GM12878 (cell line): ENCODE results near the gene FGGY. TPM values are rescaled to one million over a fixed set of nuclear protein-coding genes. Genes with fewer than 3 reads are reported as not detected.

Source experiments
- ATAC-seq: fragments of 200-7000 bp; cut with Tn5 transposase; 3 replicates; pipeline ENCODE4 v1.9.1; 2020; ENCODE audit warnings: mild to moderate bottlenecking, moderate library complexity
- BruUV-seq: library from RNA; stranded (reverse); fragments of 400-500 nt; replicated peaks from 2 replicates; lab custom pipeline; 2021; lab: Mats Ljungman, UMichigan
- CTCF ChIA-PET: fragments of 300-600 bp; sonication (Branson Sonifier 250); formaldehyde crosslinking; extraction: SDS; loops from one replicate; lab custom pipeline; 2021; ENCODE audit warnings: inconsistent platforms; lab: Yijun Ruan, JAX
- POLR2A ChIA-PET: fragments of 350-600 bp; formaldehyde crosslinking; extraction: SDS; loops from one replicate; lab custom pipeline; 2021; ENCODE audit warnings: inconsistent platforms; lab: Charles Lee
- RAD21 ChIA-PET: fragments of 300-600 bp; sonication (Branson Sonifier 250); formaldehyde crosslinking; loops from one replicate; lab custom pipeline; 2023; ENCODE audit warnings: antibody characterized with exemption; ENCODE audit not compliant: unreplicated experiment; lab: Charles Lee
- SMC1A ChIA-PET: fragments of 300-600 bp; sonication (Branson Sonifier 250); formaldehyde crosslinking; loops from one replicate; lab custom pipeline; 2023; ENCODE audit not compliant: unreplicated experiment, uncharacterized antibody; lab: Charles Lee
- DNase-seq: peaks from one replicate; pipeline ENCODE4 v3.0.0-alpha.2; 2011; ENCODE audit warnings: low read depth, low spot score
- FAIRE-seq: peaks from 3 replicates; lab custom pipeline; 2011; peaks lifted over from hg19 to GRCh38; lab: Jason Lieb, UNC
- H2AFZ ChIP-seq: 2 replicates; pipeline ENCODE4 v1.6.0; 2011; ENCODE audit warnings: low read depth, low read length, control low read depth; ENCODE audit not compliant: control insufficient read depth
- H3K27ac ChIP-seq: 2 replicates; pipeline ENCODE4 v1.5.1; 2011; ENCODE audit warnings: control low read depth; ENCODE audit not compliant: control insufficient read depth, insufficient read depth
- H3K27me3 ChIP-seq, 2 experiments: replicated peaks in 1 of 2; 2 replicates each; pipeline versions ENCODE4 v1.6.0 to v1.6.1; 2011; ENCODE audit warnings: low read length in 1 of 2; ENCODE audit not compliant: control insufficient read depth in 2 of 2, insufficient read depth in 2 of 2
- H3K36me3 ChIP-seq, 2 experiments: 2 replicates each; pipeline ENCODE4 v1.5.1; 2011; ENCODE audit warnings: low read length in 1 of 2; ENCODE audit not compliant: control insufficient read depth in 2 of 2, insufficient read depth in 2 of 2
- H3K4me1 ChIP-seq: 2 replicates; pipeline ENCODE4 v1.6.1; 2011; ENCODE audit warnings: mild to moderate bottlenecking, low read length, moderate library complexity, mixed read lengths; ENCODE audit not compliant: control insufficient read depth, insufficient read depth
- H3K4me2 ChIP-seq: 2 replicates; pipeline ENCODE4 v1.6.0; 2011; ENCODE audit warnings: control low read depth; ENCODE audit not compliant: control insufficient read depth, insufficient read depth
- H3K4me3 ChIP-seq: fragments of 200-600 bp; sonication (generic); 2 replicates; pipeline ENCODE4 v1.5.1; 2016
- H3K79me2 ChIP-seq: 2 replicates; pipeline ENCODE4 v1.6.0; 2011; ENCODE audit warnings: low read length; ENCODE audit not compliant: control insufficient read depth, insufficient read depth
- H3K9ac ChIP-seq: 2 replicates; pipeline ENCODE4 v1.8.0; 2011; ENCODE audit warnings: low read length, control low read depth, mixed read lengths; ENCODE audit not compliant: control insufficient read depth, insufficient read depth
- H3K9me3 ChIP-seq: replicated peaks from 3 replicates; pipeline ENCODE4 v1.5.1; 2011; ENCODE audit warnings: mild to moderate bottlenecking, low read length; ENCODE audit not compliant: control insufficient read depth, insufficient read depth
- H4K20me1 ChIP-seq: 2 replicates; pipeline ENCODE4 v1.6.0; 2011; ENCODE audit not compliant: control insufficient read depth, insufficient read depth
- BACH1 ChIP-seq: fragments of 450-650 bp; IDR thresholded peaks from 2 replicates; pipeline ENCODE4 v1.6.1; 2017; ENCODE audit warnings: mild to moderate bottlenecking, borderline replicate concordance
- CHD4 ChIP-seq: fragments of 200-600 bp; sonication (generic); IDR thresholded peaks from 2 replicates; pipeline ENCODE4 v1.6.1; 2016; ENCODE audit warnings: mild to moderate bottlenecking
- E4F1 ChIP-seq: fragments of 450-650 bp; IDR thresholded peaks from 2 replicates; pipeline ENCODE4 v1.6.1; 2018; ENCODE audit warnings: borderline replicate concordance, mild to moderate bottlenecking; ENCODE audit not compliant: partially characterized antibody
- GATAD2B ChIP-seq: fragments of 450-650 bp; conservative IDR thresholded peaks from 2 replicates; pipeline ENCODE4 v1.6.1; 2017; ENCODE audit warnings: low read depth, mild to moderate bottlenecking, moderate library complexity
- HDAC6 ChIP-seq: fragments of 200-600 bp; sonication (generic); IDR thresholded peaks from one replicate; pipeline ENCODE4 v1.8.0; 2017; ENCODE audit warnings: antibody characterized with exemption; ENCODE audit not compliant: unreplicated experiment
- JUNB ChIP-seq: IDR thresholded peaks from 2 replicates; pipeline ENCODE4 v1.6.1; 2016; ENCODE audit warnings: antibody characterized with exemption, mild to moderate bottlenecking
- KLF5 ChIP-seq: fragments of 450-650 bp; IDR thresholded peaks from 2 replicates; pipeline ENCODE4 v1.6.1; 2014; ENCODE audit warnings: mild to moderate bottlenecking; ENCODE audit not compliant: partially characterized antibody
- MYB ChIP-seq: fragments of 150-350 bp; IDR thresholded peaks from 2 replicates; pipeline ENCODE4 v1.6.1; 2014; ENCODE audit warnings: mild to moderate bottlenecking, low read depth, low read length, borderline replicate concordance
- PAX5 ChIP-seq: IDR thresholded peaks from 2 replicates; pipeline ENCODE4 v1.6.1; 2011; ENCODE audit warnings: low read depth, low read length, borderline replicate concordance
- RAD21 ChIP-seq: IDR thresholded peaks from 2 replicates; pipeline ENCODE4 v1.6.1; 2011; ENCODE audit warnings: mild to moderate bottlenecking, low read depth, low read length, moderate library complexity; ENCODE audit not compliant: insufficient read depth
- RB1 ChIP-seq: fragments of 450-650 bp; formaldehyde crosslinking; IDR thresholded peaks from 2 replicates; pipeline ENCODE4 v1.6.1; 2017; ENCODE audit warnings: mild to moderate bottlenecking, borderline replicate concordance
- STAT1 ChIP-seq: fragments of 450-650 bp; conservative IDR thresholded peaks from 2 replicates; pipeline ENCODE4 v1.6.1; 2014; ENCODE audit warnings: antibody characterized with exemption, mild to moderate bottlenecking
- TCF7 ChIP-seq: IDR thresholded peaks from 2 replicates; pipeline ENCODE4 v1.6.1; 2014; ENCODE audit warnings: antibody characterized with exemption, borderline replicate concordance
- YY1 ChIP-seq: IDR thresholded peaks from 2 replicates; pipeline ENCODE4 v1.6.1; 2011; ENCODE audit warnings: low read depth, mild to moderate bottlenecking, low read length
- ZBED1 ChIP-seq: IDR thresholded peaks from 2 replicates; pipeline ENCODE4 v1.6.1; 2016; ENCODE audit warnings: borderline replicate concordance
- ZNF217 ChIP-seq: fragments of 450-650 bp; IDR thresholded peaks from 2 replicates; pipeline ENCODE4 v1.6.1; 2017; ENCODE audit warnings: antibody characterized with exemption, mild to moderate bottlenecking
- ZNF622 ChIP-seq: fragments of 450-650 bp; IDR thresholded peaks from 2 replicates; pipeline ENCODE4 v1.6.1; 2017; ENCODE audit warnings: mild to moderate bottlenecking, inconsistent platforms
- WGBS: methylation state at CpG from one replicate; pipeline ENCODE4 v1.1.6; 2016; ENCODE audit warnings: low lambda C conversion rate; ENCODE audit not compliant: insufficient replicate concordance, insufficient coverage; ENCODE audit errors: missing lambda C conversion rate; 5-methylcytosine and 5-hydroxymethylcytosine counted together
- in situ Hi-C: fragments of 300-500 bp; cut with MboI; formaldehyde crosslinking; loops from 9 replicates; pipeline ENCODE4 v1.14.3; 2018; ENCODE audit warnings: mixed read lengths
- intact Hi-C: fragments of 100-400 bp; cut with micrococcal nuclease; formaldehyde crosslinking; loops from one replicate; pipeline ENCODE4 v1.14.2; 2022; ENCODE audit not compliant: unreplicated experiment
- polyA plus RNA-seq, 11 experiments: library from polyadenylated mRNA; depleted of rRNA in 4 of 11; unstranded in 6 of 11; stranded (reverse) in 5 of 11; fragments of >200 nt; fragmentation: Nextera tagmentation in 4 of 11; fragmentation: Illumina TruSeq in 1 of 11; extraction: Ambion mirVana in 4 of 11; extraction: Trizol in 1 of 11; gene quantifications; 1 replicate in 1 of 11; 2 replicates in 10 of 11; pipeline versions ENCODE4 v1.2.1 to v1.2.3, GENCODE V29; 2011 to 2016; ENCODE audit warnings: inconsistent platforms in 2 of 11, missing spikeins in 2 of 11, low read depth in 1 of 11
- total RNA-seq, 4 experiments: library from RNA; depleted of rRNA in 3 of 4; stranded (reverse); fragments of >200 nt in 3 of 4; fragmentation: Illumina TruSeq in 1 of 4; extraction: Trizol in 1 of 4; gene quantifications; 2 replicates each; pipeline versions ENCODE4 v1.2.1 to v1.2.3, GENCODE V29; 2013 to 2021
- TF ChIP-seq, protein P1 (sequence below): IDR thresholded peaks from 2 replicates; pipeline ENCODE4 v1.6.1; 2012; ENCODE audit warnings: low read depth, low read length, improper control_type of control experiment
- TF ChIP-seq, protein P2 (sequence below): IDR thresholded peaks from 2 replicates; pipeline ENCODE4 v1.6.1; 2011; ENCODE audit warnings: low read depth, mild to moderate bottlenecking, low read length, moderate library complexity, borderline replicate concordance; ENCODE audit errors: extremely low read depth

Gene FGGY
- total and polyA plus RNA-seq, 10 of the 15 experiments (the other 5 are each of a cell fraction or from before 2014, with no cell fraction given) = 6.2 to 11.9 (median 7.5) TPM

DNA sequence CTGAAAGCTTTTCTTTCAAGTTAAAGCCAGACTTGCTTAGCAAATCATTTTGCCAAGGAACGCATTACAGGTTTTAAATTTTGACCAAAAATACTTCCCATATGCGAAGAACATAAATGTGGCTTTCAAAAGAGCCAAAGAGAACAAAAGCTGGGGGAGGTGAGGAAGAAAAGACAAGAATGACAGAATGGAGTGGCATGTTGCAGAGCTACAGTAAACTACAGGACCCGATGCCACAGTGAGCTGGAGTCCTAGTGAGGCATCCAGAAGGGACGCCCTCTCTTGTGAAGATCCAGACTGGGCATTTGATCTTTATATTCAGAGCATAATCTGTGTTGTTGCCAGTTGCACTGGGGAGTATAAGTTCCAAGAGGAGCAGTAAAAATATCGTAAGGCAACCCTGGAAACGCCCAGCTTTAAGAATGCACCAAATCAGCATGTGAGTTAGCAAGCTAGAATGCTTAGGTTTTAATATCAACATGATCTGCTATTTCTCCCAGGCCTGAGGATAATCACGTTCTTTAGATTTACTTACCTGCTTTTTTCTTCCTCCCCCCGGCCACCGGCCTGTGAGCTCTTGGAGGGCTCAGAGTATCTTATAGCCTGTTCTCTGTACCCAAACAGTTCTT lies 469.4 kb downstream of the FGGY start:
- H3K27me3 ChIP-seq = no peaks in the 10 kb centered on the region
- no peaks in the 10 kb centered on the region for H3K9me3 ChIP-seq
- no peak for FAIRE-seq
- no peak overlapping the region for H2AFZ ChIP-seq
- no peak overlapping the region for H3K4me2 ChIP-seq
- CTCF ChIA-PET = interaction anchor here (1.1 to 1.6 kb wide), 4 partner anchors 11 to 181 kb away, joined by 3 read pairs; no protein-coding TSS in a partner anchor
- no peak overlapping the region for H3K9ac ChIP-seq
- TF ChIP-seq YY1 (no peak), GATAD2B (no peak), RAD21 (no peak), PAX5 (no peak), BACH1 (no peak), ZBED1 (no peak), CHD4 (no peak), ZNF622 (no peak), TCF7 (no peak), JUNB (no peak), HDAC6 (no peak), STAT1 (no peak), MYB (no peak), RB1 (no peak), E4F1 (no peak), KLF5 (no peak), ZNF217 (no peak)
- TF ChIP-seq, protein P1, sequence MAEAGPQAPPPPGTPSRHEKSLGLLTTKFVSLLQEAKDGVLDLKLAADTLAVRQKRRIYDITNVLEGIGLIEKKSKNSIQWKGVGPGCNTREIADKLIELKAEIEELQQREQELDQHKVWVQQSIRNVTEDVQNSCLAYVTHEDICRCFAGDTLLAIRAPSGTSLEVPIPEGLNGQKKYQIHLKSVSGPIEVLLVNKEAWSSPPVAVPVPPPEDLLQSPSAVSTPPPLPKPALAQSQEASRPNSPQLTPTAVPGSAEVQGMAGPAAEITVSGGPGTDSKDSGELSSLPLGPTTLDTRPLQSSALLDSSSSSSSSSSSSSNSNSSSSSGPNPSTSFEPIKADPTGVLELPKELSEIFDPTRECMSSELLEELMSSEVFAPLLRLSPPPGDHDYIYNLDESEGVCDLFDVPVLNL = no peak
- TF ChIP-seq, protein P2, sequence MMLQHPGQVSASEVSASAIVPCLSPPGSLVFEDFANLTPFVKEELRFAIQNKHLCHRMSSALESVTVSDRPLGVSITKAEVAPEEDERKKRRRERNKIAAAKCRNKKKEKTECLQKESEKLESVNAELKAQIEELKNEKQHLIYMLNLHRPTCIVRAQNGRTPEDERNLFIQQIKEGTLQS = no peak
- WGBS = 62% methylated on average over 9 of the region's 9 CpGs
- no peaks in the 10 kb centered on the region for H3K36me3 ChIP-seq
- intact Hi-C loops = no loop called here
- no peaks in the 10 kb centered on the region for H3K4me1 ChIP-seq
- POLR2A ChIA-PET = no interaction called here
- ATAC-seq = no peak
- in situ Hi-C loops = no loop called here
- BruUV-seq = no TSS peak
- H4K20me1 ChIP-seq = no peaks in the 10 kb centered on the region
- H3K79me2 ChIP-seq = no peaks in the 10 kb centered on the region
- no peak overlapping the region for H3K4me3 ChIP-seq
- no peak overlapping the region for H3K27ac ChIP-seq
- RAD21 ChIA-PET = interaction anchor here (0.8 to 0.9 kb wide), 2 partner anchors 67 to 181 kb away, joined by 3 read pairs; no protein-coding TSS in a partner anchor
- no peak for DNase-seq
- SMC1A ChIA-PET = interaction anchor here (0.6 to 1.2 kb wide), 4 partner anchors 8 to 1392 kb away, joined by 3 to 5 read pairs (median 3); no protein-coding TSS in a partner anchor
